NCI-H345 treated with DMSO at 0.1 percent for 48 hours (cell line): ENCODE measurements around the gene ASCC3.

Source experiments
- DNase-seq: peaks from one replicate; lab custom pipeline; 2025; ENCODE audit not compliant: unreplicated experiment; lab: John Stamatoyannopoulos, UW

Gene ASCC3

GRCh38 chr6:100593522-100593921 is 287.6 kb downstream of the ASCC3 start:
- DNase-seq: no peak

- DNase-seq: peak; percentile 91
These were observed 288.2 kb downstream of the ASCC3 start for GRCh38 chr6:100592929-100593328.

GRCh38 chr6:100577425-100577824 is 303.7 kb downstream of the ASCC3 start:
- DNase-seq: no peak

- DNase-seq: no peak
These were observed 305.2 kb downstream of the ASCC3 start for GRCh38 chr6:100575921-100576320.

- DNase-seq: no peak
These were observed 306.3 kb downstream of the ASCC3 start for GRCh38 chr6:100574836-100575235.

- DNase-seq: no peak
These were observed 308.0 kb downstream of the ASCC3 start for GRCh38 chr6:100573166-100573565.

GRCh38 chr6:100568255-100568654 is 312.9 kb downstream of the ASCC3 start:
- DNase-seq: no peak

- no peak for DNase-seq
These were observed 314.6 kb downstream of the ASCC3 start for GRCh38 chr6:100566563-100566962.

- no peak for DNase-seq
These were observed 315.6 kb downstream of the ASCC3 start for GRCh38 chr6:100565439-100566104.

GRCh38 chr6:100559859-100560258 is 321.3 kb downstream of the ASCC3 start:
- no peak for DNase-seq

- DNase-seq: no peak
These were observed 326.9 kb downstream of the ASCC3 start for GRCh38 chr6:100554228-100554627.

- no peak for DNase-seq
These were observed 327.9 kb downstream of the ASCC3 start for GRCh38 chr6:100553243-100553642.

GRCh38 chr6:100549406-100550167 is 331.5 kb downstream of the ASCC3 start:
- DNase-seq: no peak

- DNase-seq: no peak
These were observed 343.0 kb downstream of the ASCC3 start for GRCh38 chr6:100538086-100538485.

GRCh38 chr6:100518588-100518987 is 362.5 kb downstream of the ASCC3 start:
- DNase-seq: no peak

- DNase-seq: no peak
These were observed 363.5 kb downstream of the ASCC3 start for GRCh38 chr6:100517633-100518032.

- no peak for DNase-seq
These were observed 364.0 kb downstream of the ASCC3 start for GRCh38 chr6:100517106-100517505.

GRCh38 chr6:100514660-100515059 is 366.5 kb downstream of the ASCC3 start:
- no peak for DNase-seq

GRCh38 chr6:100512203-100512862 is 368.8 kb downstream of the ASCC3 start:
- DNase-seq: no peak

- DNase-seq: no peak
These were observed 372.0 kb downstream of the ASCC3 start for GRCh38 chr6:100509101-100509500.

- DNase-seq: no peak
These were observed 374.5 kb downstream of the ASCC3 start for GRCh38 chr6:100506651-100507050.
